A172 (cell line): ENCODE results near the gene CEMP1. TPM values are rescaled to one million over a fixed set of nuclear protein-coding genes. Genes with fewer than 3 reads are reported as not detected.

ENCODE experiments used
- DNase-seq: peaks from one replicate; pipeline ENCODE4 v3.0.0-alpha.2; 2015; ENCODE audit warnings: low spot score
- total RNA-seq: library from RNA; depleted of rRNA; stranded (reverse); fragments of >200 nt; shearing (Covaris generic); gene quantifications from 2 replicates; pipeline ENCODE4 v1.2.3, GENCODE V29; 2014

The CEMP1 gene
- total RNA-seq, 1 experiment from 2014 or later: not detected

- no peak for DNase-seq
Observed at GRCh38 chr16:2519711-2520080, 11.5 kb downstream of the CEMP1 start.

- no peak for DNase-seq
Observed at GRCh38 chr16:2518823-2519710, 12.1 kb downstream of the CEMP1 start.

- DNase-seq: no peak
Observed at GRCh38 chr16:2517954-2518605, 13.1 kb downstream of the CEMP1 start.

GRCh38 chr16:2516391-2517240, 14.6 kb downstream of the CEMP1 start:
- no peak for DNase-seq

- no peak for DNase-seq
Observed at GRCh38 chr16:2515180-2515851, 15.9 kb downstream of the CEMP1 start.

GRCh38 chr16:2514333-2515179, 16.7 kb downstream of the CEMP1 start:
- no peak for DNase-seq

GRCh38 chr16:2513405-2514332, 17.5 kb downstream of the CEMP1 start, which contains the start of gene ATP6V0C:
Gene ATP6V0C (plus strand): TSS chr16:2513952. CDS start chr16:2514104, 152 bp downstream.
- peak; percentile 79 for DNase-seq

GRCh38 chr16:2512735-2513404, 18.3 kb downstream of the CEMP1 start:
- no peak for DNase-seq

GRCh38 chr16:2511996-2512734, 19.0 kb downstream of the CEMP1 start:
- no peak for DNase-seq

- DNase-seq: no peak
Observed at GRCh38 chr16:2511128-2511800, 19.9 kb downstream of the CEMP1 start.

- no peak for DNase-seq
Observed at GRCh38 chr16:2508722-2509400, 22.3 kb downstream of the CEMP1 start.

- DNase-seq: no peak
Observed at GRCh38 chr16:2507665-2508064, 23.5 kb downstream of the CEMP1 start.

GRCh38 chr16:2507052-2507659, 24.1 kb downstream of the CEMP1 start:
- DNase-seq: no peak

GRCh38 chr16:2505695-2506094, 25.5 kb downstream of the CEMP1 start:
- no peak for DNase-seq

GRCh38 chr16:2501946-2502895, 29.0 kb downstream of the CEMP1 start:
- no peak for DNase-seq
